NCI-H2227 treated with DMSO at 0.1 percent for 48 hours (cell line): ENCODE measurements around the gene SIK3.

Experiments used
- DNase-seq: peaks from one replicate; lab custom pipeline; 2025; lab: John Stamatoyannopoulos, UW

The SIK3 gene

GRCh38 chr11:116793772-116794097 lies 304.5 kb downstream of the SIK3 start:
- DNase-seq, result no peak
